Measurements from ENCODE around the gene TCAF1.
A peak's percentile ranks its signal among the peaks of the same experiment; 100 is the strongest.
"Not testable (repeated sequence)": the region's sequence is repeated elsewhere in the genome, so short reads cannot be mapped to it uniquely, and the experiment has no call there.

Gene TCAF1

DNA sequence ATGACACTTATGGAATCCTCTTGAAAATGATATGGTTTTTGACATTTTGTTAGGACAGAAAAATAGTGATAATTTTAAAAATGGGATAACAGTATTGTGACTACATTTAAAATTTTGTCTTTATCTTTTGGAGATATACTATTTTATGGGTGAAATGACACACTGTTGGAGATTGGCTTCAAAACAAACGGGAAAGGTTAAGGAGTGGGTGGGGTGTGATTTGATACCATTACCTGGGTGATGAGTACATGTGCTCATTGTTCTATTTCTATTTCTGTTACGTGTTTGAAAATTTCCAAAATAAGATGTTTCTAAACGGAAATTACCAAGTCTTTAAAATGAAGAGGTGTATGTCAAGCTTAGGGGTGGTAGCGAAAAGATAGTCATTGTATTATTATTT is 28.7 kb downstream of the TCAF1 start:
- no CpG with 5 or more reads among the region's 4 CpGs for WGBS (ENCODE audit: insufficient coverage)
- peaks cover 3 to 15% (median 13%) of the 10 kb centered on the region in 4 experiments for H3K36me3 ChIP-seq (ENCODE audit: control insufficient read depth in 4 of 4, insufficient read depth in 4 of 4, low read length in 3 of 4)
- H3K27ac ChIP-seq (ENCODE audit: insufficient read depth in 1 of 2, low read depth in 1 of 2, low read length in 2 of 2, poor library complexity in 1 of 2, severe bottlenecking in 2 of 2); H3K27me3 ChIP-seq (replicated peaks in 2 of 5; ENCODE audit: control insufficient read depth in 4 of 5, insufficient read depth in 5 of 5, low read length in 4 of 5); CTCF ChIA-PET; H3K4me1 ChIP-seq (ENCODE audit: control extremely low read depth in 1 of 4, control insufficient read depth in 4 of 4, insufficient read depth in 4 of 4, low read length in 3 of 4); H3K4me3 ChIP-seq (ENCODE audit: control insufficient read depth in 1 of 7, extremely low read depth in 1 of 7, insufficient read depth in 4 of 7, low read depth in 2 of 7, low read length in 6 of 7); H3K9me3 ChIP-seq (ENCODE audit: control extremely low read depth in 1 of 5, control insufficient read depth in 4 of 5, insufficient read depth in 2 of 5, low read depth in 1 of 5, low read length in 4 of 5); POLR2A ChIA-PET; DNase-seq: not testable (repeated sequence)

DNA sequence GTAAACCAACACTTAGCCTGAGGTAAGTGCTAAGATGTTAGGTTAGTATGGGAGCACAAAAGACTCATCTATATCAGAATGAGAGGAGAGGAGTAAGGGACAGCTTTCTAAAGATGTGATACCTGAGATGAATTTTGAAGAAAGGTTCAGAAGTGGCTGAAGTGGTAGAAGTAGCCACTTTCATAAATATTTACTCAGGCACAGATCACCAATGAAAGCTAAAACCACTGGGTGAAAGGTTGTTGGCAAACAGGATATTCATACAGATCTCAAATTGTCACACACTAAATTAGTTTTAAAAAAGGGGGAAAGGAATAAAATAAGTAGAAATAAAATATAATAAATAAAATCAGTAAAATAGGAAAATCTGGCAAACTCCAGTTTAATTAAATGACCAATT is 30.4 kb downstream of the TCAF1 start:
- H3K9me3 ChIP-seq (ENCODE audit: control extremely low read depth in 1 of 5, control insufficient read depth in 4 of 5, insufficient read depth in 2 of 5, low read depth in 1 of 5, low read length in 4 of 5); POLR2A ChIA-PET; H3K4me1 ChIP-seq (ENCODE audit: control extremely low read depth in 1 of 4, control insufficient read depth in 4 of 4, insufficient read depth in 4 of 4, low read length in 3 of 4); DNase-seq; H3K27ac ChIP-seq (ENCODE audit: insufficient read depth in 1 of 2, low read depth in 1 of 2, low read length in 2 of 2, poor library complexity in 1 of 2, severe bottlenecking in 2 of 2); H3K27me3 ChIP-seq (replicated peaks in 2 of 5; ENCODE audit: control insufficient read depth in 4 of 5, insufficient read depth in 5 of 5, low read length in 4 of 5); H3K4me3 ChIP-seq (ENCODE audit: control insufficient read depth in 1 of 7, extremely low read depth in 1 of 7, insufficient read depth in 4 of 7, low read depth in 2 of 7, low read length in 6 of 7); CTCF ChIA-PET: not testable (repeated sequence)
- H3K36me3 ChIP-seq (ENCODE audit: control insufficient read depth in 4 of 4, insufficient read depth in 4 of 4, low read length in 3 of 4) = peaks cover 3 to 15% (median 13%) of the 10 kb centered on the region in 4 experiments

DNA sequence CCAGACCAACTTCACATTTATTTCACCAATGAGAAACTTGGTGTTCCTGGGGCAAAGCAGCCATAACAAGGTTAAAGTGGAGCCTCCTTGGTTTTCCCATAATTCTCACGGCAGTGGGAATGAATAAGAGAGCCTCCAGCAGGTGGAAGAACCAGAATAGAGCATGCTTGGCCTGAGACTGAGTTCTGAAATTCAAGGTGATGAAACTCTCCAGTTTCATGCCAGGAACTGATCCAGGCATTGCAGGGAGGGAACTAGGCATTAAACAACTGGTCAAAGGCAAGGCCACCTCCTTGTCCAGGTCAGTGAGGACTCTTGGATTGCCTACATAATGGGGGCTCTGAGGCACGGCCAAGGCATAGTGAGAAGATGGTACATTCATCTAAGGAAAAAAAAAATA is 44.0 kb downstream of the TCAF1 start:
- H3K4me3 ChIP-seq (ENCODE audit: control insufficient read depth in 1 of 7, extremely low read depth in 1 of 7, insufficient read depth in 4 of 7, low read depth in 2 of 7, low read length in 6 of 7); H3K4me1 ChIP-seq (ENCODE audit: control extremely low read depth in 1 of 4, control insufficient read depth in 4 of 4, insufficient read depth in 4 of 4, low read length in 3 of 4); H3K27ac ChIP-seq (ENCODE audit: insufficient read depth in 1 of 2, low read depth in 1 of 2, low read length in 2 of 2, poor library complexity in 1 of 2, severe bottlenecking in 2 of 2); H3K36me3 ChIP-seq (ENCODE audit: control insufficient read depth in 4 of 4, insufficient read depth in 4 of 4, low read length in 3 of 4); DNase-seq; H3K9me3 ChIP-seq (ENCODE audit: control extremely low read depth in 1 of 5, control insufficient read depth in 4 of 5, insufficient read depth in 2 of 5, low read depth in 1 of 5, low read length in 4 of 5); CTCF ChIA-PET; H3K27me3 ChIP-seq (replicated peaks in 2 of 5; ENCODE audit: control insufficient read depth in 4 of 5, insufficient read depth in 5 of 5, low read length in 4 of 5); POLR2A ChIA-PET: not testable (repeated sequence)
- WGBS (ENCODE audit: insufficient coverage) = no CpG with 5 or more reads among the region's 2 CpGs

DNA sequence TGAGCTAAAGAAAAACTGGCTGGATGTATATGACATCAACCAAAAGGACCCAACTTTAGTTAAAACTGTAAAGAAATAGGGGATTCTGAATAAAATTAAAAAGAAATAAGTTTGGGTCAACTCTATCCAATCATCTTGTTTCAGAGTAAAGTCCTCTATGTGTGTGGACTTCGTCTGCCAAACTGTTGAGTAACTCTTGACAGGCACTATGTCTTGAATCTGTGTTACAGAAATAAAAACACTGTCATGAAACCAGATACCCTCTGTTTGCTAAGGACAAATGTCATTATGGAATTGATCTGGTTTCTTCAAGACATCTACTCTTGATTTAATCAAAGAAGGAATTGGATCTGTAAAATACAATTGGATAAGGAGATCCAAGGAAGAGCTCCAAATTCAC is 46.5 kb downstream of the TCAF1 start:
- WGBS (ENCODE audit: insufficient coverage) = no CpG with 5 or more reads among the region's 1 CpG
- POLR2A ChIA-PET; H3K9me3 ChIP-seq (ENCODE audit: control extremely low read depth in 1 of 5, control insufficient read depth in 4 of 5, insufficient read depth in 2 of 5, low read depth in 1 of 5, low read length in 4 of 5); H3K27ac ChIP-seq (ENCODE audit: insufficient read depth in 1 of 2, low read depth in 1 of 2, low read length in 2 of 2, poor library complexity in 1 of 2, severe bottlenecking in 2 of 2); H3K36me3 ChIP-seq (ENCODE audit: control insufficient read depth in 4 of 4, insufficient read depth in 4 of 4, low read length in 3 of 4); H3K4me3 ChIP-seq (ENCODE audit: control insufficient read depth in 1 of 7, extremely low read depth in 1 of 7, insufficient read depth in 4 of 7, low read depth in 2 of 7, low read length in 6 of 7); DNase-seq; CTCF ChIA-PET; H3K27me3 ChIP-seq (replicated peaks in 2 of 5; ENCODE audit: control insufficient read depth in 4 of 5, insufficient read depth in 5 of 5, low read length in 4 of 5); H3K4me1 ChIP-seq (ENCODE audit: control extremely low read depth in 1 of 4, control insufficient read depth in 4 of 4, insufficient read depth in 4 of 4, low read length in 3 of 4): not testable (repeated sequence)

DNA sequence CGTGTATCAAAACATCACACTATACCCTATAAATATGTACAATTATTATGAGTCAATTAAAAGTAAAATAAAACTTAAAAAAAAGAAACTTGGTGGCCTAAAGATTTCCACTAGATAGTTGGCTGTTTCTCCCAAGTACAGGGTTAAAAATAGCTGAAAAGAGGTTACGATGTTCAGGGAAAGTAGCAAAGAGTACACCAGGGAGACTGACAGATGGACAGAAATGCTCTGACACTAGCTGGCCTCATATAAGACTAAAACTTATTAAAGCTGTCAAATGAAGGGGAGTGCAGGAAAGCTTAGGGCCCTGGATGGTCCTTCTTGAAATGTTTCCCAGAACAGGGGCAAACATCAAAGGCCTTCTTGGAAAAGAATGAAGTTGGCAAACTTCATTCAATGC is 51.3 kb downstream of the TCAF1 start:
- H3K27ac ChIP-seq (ENCODE audit: insufficient read depth in 1 of 2, low read depth in 1 of 2, low read length in 2 of 2, poor library complexity in 1 of 2, severe bottlenecking in 2 of 2) = no peak overlapping the region
- no peaks in the 10 kb centered on the region for H3K4me1 ChIP-seq (ENCODE audit: control extremely low read depth in 1 of 4, control insufficient read depth in 4 of 4, insufficient read depth in 4 of 4, low read length in 3 of 4)
- no peaks in the 10 kb centered on the region for H3K27me3 ChIP-seq (replicated peaks in 2 of 5; ENCODE audit: control insufficient read depth in 4 of 5, insufficient read depth in 5 of 5, low read length in 4 of 5)
- ChIA-PET CTCF (no interaction called here), POLR2A (no interaction called here)
- H3K36me3 ChIP-seq (ENCODE audit: control insufficient read depth in 4 of 4, insufficient read depth in 4 of 4, low read length in 3 of 4) = no peaks in the 10 kb centered on the region
- WGBS (ENCODE audit: insufficient coverage) = 100% methylated on average over 1 of the region's 2 CpGs
- H3K4me3 ChIP-seq (ENCODE audit: control insufficient read depth in 1 of 7, extremely low read depth in 1 of 7, insufficient read depth in 4 of 7, low read depth in 2 of 7, low read length in 6 of 7) = no peak overlapping the region
- H3K9me3 ChIP-seq (ENCODE audit: control extremely low read depth in 1 of 5, control insufficient read depth in 4 of 5, insufficient read depth in 2 of 5, low read depth in 1 of 5, low read length in 4 of 5) = peaks cover 0 to 19% (median 5%) of the 10 kb centered on the region in 5 experiments
- DNase-seq = no peak

DNA sequence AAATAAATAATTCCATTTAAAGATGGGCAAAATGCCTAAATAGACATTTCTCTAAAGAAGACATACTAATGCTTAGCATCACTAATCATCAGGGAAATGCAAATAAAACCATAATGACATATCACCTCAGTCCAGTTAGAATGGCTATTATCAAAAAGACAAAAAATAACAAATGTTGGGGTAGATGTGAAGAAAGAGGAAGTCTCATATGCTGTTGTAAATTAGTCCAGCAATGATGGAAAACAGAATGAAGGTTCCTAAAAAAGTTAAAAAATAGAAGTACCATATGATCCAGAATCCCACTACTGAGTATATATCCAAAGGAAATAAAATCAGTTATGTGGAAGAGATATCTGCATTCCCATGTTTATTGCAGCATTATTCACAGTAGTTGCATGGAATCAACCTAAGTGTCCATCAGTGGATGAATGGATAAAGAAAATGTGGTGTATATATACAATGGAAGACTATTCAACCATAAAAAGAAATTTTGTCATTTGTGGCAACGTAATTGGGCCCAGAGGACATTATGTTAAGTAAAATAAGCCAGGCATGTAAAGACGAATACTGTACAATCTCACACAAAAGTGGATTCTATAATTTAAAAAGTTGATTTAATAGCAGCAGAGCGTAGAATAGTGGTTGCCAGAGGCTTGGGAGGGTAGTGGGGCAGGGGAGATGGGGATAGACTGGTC is 52.0 kb downstream of the TCAF1 start:
- CTCF ChIA-PET = no interaction called here

DNA sequence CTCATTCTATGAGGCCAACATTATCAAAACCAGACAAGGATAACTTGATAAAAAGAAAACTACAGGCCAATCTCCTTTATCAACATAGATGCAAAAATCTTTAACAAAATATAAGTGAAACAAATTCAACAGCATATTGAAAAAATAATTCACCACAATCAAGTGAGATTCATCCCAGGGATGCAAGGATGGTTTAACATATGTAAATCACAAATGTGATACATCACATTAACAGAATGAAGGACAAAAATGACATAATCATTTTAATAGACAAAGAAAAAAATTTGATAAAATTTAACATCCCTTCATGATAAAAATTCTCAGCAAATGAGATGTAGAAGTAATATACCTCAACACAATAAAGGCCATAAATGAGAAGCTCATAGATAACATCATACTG is 53.8 kb downstream of the TCAF1 start:
- CTCF ChIA-PET = no interaction called here
- no peaks in the 10 kb centered on the region for H3K36me3 ChIP-seq (ENCODE audit: control insufficient read depth in 4 of 4, insufficient read depth in 4 of 4, low read length in 3 of 4)
- no peaks in the 10 kb centered on the region for H3K4me1 ChIP-seq (ENCODE audit: control extremely low read depth in 1 of 4, control insufficient read depth in 4 of 4, insufficient read depth in 4 of 4, low read length in 3 of 4)
- no peak overlapping the region for H3K4me3 ChIP-seq (ENCODE audit: control insufficient read depth in 1 of 7, extremely low read depth in 1 of 7, insufficient read depth in 4 of 7, low read depth in 2 of 7, low read length in 6 of 7)
- POLR2A ChIA-PET = no interaction called here
- peak in 1 of 3 donors; percentile 24 for DNase-seq
- no peaks in the 10 kb centered on the region for H3K27me3 ChIP-seq (replicated peaks in 2 of 5; ENCODE audit: control insufficient read depth in 4 of 5, insufficient read depth in 5 of 5, low read length in 4 of 5)
- peaks cover 0 to 19% (median 5%) of the 10 kb centered on the region in 5 experiments for H3K9me3 ChIP-seq (ENCODE audit: control extremely low read depth in 1 of 5, control insufficient read depth in 4 of 5, insufficient read depth in 2 of 5, low read depth in 1 of 5, low read length in 4 of 5)
- no peak overlapping the region for H3K27ac ChIP-seq (ENCODE audit: insufficient read depth in 1 of 2, low read depth in 1 of 2, low read length in 2 of 2, poor library complexity in 1 of 2, severe bottlenecking in 2 of 2)

More for the DNA sequence above, 52.0 kb downstream of the TCAF1 start:
- 100% methylated on average over 3 of the region's 3 CpGs for WGBS (ENCODE audit: insufficient coverage)
- H3K4me3 ChIP-seq (ENCODE audit: control insufficient read depth in 1 of 7, extremely low read depth in 1 of 7, insufficient read depth in 4 of 7, low read depth in 2 of 7, low read length in 6 of 7) = no peak overlapping the region
- H3K36me3 ChIP-seq (ENCODE audit: control insufficient read depth in 4 of 4, insufficient read depth in 4 of 4, low read length in 3 of 4) = no peaks in the 10 kb centered on the region
- DNase-seq = peak in 2 of 3 donors; percentile 5 to 15
- POLR2A ChIA-PET = no interaction called here
- no peaks in the 10 kb centered on the region for H3K27me3 ChIP-seq (replicated peaks in 2 of 5; ENCODE audit: control insufficient read depth in 4 of 5, insufficient read depth in 5 of 5, low read length in 4 of 5)
- no peak overlapping the region for H3K27ac ChIP-seq (ENCODE audit: insufficient read depth in 1 of 2, low read depth in 1 of 2, low read length in 2 of 2, poor library complexity in 1 of 2, severe bottlenecking in 2 of 2)
- no peaks in the 10 kb centered on the region for H3K4me1 ChIP-seq (ENCODE audit: control extremely low read depth in 1 of 4, control insufficient read depth in 4 of 4, insufficient read depth in 4 of 4, low read length in 3 of 4)
- peaks cover 0 to 19% (median 5%) of the 10 kb centered on the region in 5 experiments for H3K9me3 ChIP-seq (ENCODE audit: control extremely low read depth in 1 of 5, control insufficient read depth in 4 of 5, insufficient read depth in 2 of 5, low read depth in 1 of 5, low read length in 4 of 5)
